Breast epithelium (tissue), 4 donors: ENCODE results near the gene SLC25A10. TPM values are rescaled to one million over a fixed set of nuclear protein-coding genes. Genes with fewer than 3 reads are reported as not detected.

Experiments
- DNase-seq, 2 donors: peaks; one replicate each; pipeline ENCODE4 v3.0.0-alpha.2; 2019; ENCODE audit warnings: low spot score in 2 of 2
- H3K27ac ChIP-seq, 2 donors: fragments of 200-600 bp; sonication (generic) in 1 of 2; one replicate each; pipeline ENCODE4 v1.5.1; 2016 to 2019; ENCODE audit warnings: mild to moderate bottlenecking in 1 of 2
- H3K27me3 ChIP-seq, 2 donors: fragments of 200-600 bp; sonication (generic) in 1 of 2; one replicate each; pipeline versions ENCODE4 v1.5.1 to v1.6.0; 2017 to 2019; ENCODE audit warnings: control low read depth in 1 of 2, mild to moderate bottlenecking in 1 of 2
- H3K36me3 ChIP-seq: fragments of 200-600 bp; one replicate; pipeline ENCODE4 v1.5.1; 2019
- H3K4me1 ChIP-seq, 2 donors: fragments of 200-600 bp; sonication (generic); one replicate each; pipeline ENCODE4 v1.5.1; 2016 to 2019; ENCODE audit warnings: control low read depth in 1 of 2
- H3K4me3 ChIP-seq, 3 donors: fragments of 200-600 bp; sonication (generic); 1 replicate in 2 of 3; 2 replicates in 1 of 3; pipeline ENCODE4 v1.5.1; 2016 to 2019; ENCODE audit warnings: mild to moderate bottlenecking in 3 of 3, moderate library complexity in 2 of 3
- H3K9me3 ChIP-seq, 2 donors: fragments of 200-600 bp; sonication (generic) in 1 of 2; one replicate each; pipeline ENCODE4 v1.5.1; 2016 to 2019; ENCODE audit warnings: control low read depth in 1 of 2
- POLR2A ChIP-seq: fragments of 450-650 bp; IDR thresholded peaks from one replicate; pipeline ENCODE4 v1.6.1; 2016; ENCODE audit warnings: antibody characterized with exemption, mild to moderate bottlenecking, moderate library complexity
- POLR2AphosphoS5 ChIP-seq, 3 donors: sonication (generic); formaldehyde crosslinking; IDR thresholded peaks; one replicate each; pipeline ENCODE4 v1.6.1; 2017; ENCODE audit warnings: antibody characterized with exemption in 3 of 3
- intact Hi-C: fragments of 100-400 bp; cut with DNase I; formaldehyde crosslinking; loops from one replicate; pipeline ENCODE4 v1.15.1; 2023; ENCODE audit warnings: low total_unique reads
- total RNA-seq, 3 donors: library from RNA; depleted of rRNA; stranded (reverse); fragments of >200 nt; gene quantifications; one replicate each; pipeline ENCODE4 v1.1.0, GENCODE V29; 2016
- TF ChIP-seq, protein P1 (sequence below), 3 donors: fragments of 450-650 bp; IDR thresholded peaks; one replicate each; pipeline ENCODE4 v1.5.1; 2016 to 2017; ENCODE audit warnings: antibody characterized with exemption in 3 of 3, mild to moderate bottlenecking in 3 of 3, moderate library complexity in 3 of 3

Gene SLC25A10
- total RNA-seq, 3 donors from 2014 or later, result 9.8 to 28.0 (median 24.4) TPM

DNA sequence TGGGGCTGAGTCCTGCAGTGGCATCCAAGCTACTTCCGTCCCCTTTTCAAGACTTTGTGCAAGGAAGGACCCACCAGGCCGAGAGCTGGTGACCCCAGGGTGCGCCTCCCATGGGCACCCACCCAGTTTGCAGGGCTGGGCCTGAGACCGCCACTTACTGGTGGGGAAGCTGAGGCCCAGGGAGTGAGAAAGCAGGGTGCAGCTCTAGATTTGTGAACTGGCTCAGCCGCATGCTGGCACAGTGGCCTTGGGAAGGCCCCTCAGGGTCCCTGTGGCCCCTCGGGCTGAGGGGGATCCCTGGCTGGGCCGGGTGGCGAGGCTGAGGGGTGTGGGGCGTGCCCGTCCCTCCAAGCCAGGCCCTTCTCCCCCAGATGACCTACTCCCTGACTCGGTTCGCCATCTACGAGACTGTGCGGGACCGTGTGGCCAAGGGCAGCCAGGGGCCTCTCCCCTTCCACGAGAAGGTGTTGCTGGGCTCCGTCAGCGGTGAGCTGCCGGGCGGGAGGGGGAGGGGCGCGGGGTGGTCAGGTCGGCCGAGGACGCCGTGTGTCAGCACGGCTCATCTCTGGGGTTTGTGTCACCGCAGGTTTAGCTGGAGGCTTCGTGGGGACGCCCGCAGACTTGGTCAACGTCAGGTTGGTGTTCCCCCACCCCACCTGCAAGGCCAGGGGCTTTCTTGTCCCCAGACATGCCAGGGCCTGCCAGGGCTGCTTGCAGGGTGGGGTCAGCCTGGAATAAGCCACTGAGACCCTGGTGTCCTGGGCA, 3.2 kb downstream of the SLC25A10 start:
- Histone ChIP-seq H3K27me3 (no peaks in the 10 kb centered on the region), H3K4me1 (peaks cover 11 to 19% of the 10 kb centered on the region in 2 donors), H3K9me3 (no peaks in the 10 kb centered on the region), H3K4me3 (no peak overlapping the region), H3K27ac (no peak overlapping the region), H3K36me3 (no peaks in the 10 kb centered on the region)
- TF ChIP-seq, protein P1, sequence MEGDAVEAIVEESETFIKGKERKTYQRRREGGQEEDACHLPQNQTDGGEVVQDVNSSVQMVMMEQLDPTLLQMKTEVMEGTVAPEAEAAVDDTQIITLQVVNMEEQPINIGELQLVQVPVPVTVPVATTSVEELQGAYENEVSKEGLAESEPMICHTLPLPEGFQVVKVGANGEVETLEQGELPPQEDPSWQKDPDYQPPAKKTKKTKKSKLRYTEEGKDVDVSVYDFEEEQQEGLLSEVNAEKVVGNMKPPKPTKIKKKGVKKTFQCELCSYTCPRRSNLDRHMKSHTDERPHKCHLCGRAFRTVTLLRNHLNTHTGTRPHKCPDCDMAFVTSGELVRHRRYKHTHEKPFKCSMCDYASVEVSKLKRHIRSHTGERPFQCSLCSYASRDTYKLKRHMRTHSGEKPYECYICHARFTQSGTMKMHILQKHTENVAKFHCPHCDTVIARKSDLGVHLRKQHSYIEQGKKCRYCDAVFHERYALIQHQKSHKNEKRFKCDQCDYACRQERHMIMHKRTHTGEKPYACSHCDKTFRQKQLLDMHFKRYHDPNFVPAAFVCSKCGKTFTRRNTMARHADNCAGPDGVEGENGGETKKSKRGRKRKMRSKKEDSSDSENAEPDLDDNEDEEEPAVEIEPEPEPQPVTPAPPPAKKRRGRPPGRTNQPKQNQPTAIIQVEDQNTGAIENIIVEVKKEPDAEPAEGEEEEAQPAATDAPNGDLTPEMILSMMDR (IDR thresholded peaks at IDR 0.05), result no peak
- no peak for TF ChIP-seq POLR2AphosphoS5 (IDR thresholded peaks at IDR 0.05)
- TF ChIP-seq POLR2A, result no peak
- no peak for DNase-seq
- intact Hi-C loops, result no loop called here

DNA sequence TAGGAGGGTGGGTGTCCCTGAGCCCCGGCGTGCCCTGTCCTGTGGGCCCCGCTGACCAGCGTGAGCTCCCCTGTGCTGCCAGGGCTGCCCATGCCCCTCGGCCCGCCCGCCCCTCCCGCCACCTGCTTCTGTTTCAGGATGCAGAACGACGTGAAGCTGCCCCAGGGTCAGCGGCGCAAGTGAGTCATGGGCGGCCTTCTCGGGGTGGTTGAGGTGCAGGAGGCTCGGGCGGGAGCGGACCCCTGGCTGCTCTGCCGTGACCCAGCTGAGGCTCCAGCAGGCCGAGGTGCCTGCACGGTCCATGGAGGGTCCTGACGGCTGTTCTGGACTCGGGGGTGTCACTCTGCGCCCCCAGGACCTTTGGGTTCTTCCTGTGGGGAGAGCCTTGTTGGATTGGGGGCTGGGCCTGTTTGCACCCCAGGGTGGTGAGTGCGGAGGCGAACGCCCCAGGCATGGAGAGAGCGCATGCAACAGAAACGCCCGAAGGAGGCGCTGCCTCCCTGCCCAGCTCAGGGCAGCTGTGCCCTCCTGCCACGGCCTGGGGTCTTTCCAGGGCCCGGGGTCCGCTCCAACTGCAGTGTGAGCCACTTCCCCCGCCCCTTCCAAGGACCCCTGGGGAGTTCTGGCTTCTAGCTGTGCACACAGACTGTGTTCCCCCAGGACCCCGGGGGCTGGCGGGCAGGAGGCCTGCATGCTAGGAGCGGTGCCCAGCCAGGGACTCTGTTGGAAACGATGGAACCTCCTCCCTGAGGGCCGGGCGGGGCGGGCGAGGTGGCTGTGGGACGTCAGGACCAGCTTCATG, 4.0 kb downstream of the SLC25A10 start:
- Histone ChIP-seq H3K4me1 (peaks cover 7 to 12% of the 10 kb centered on the region in 2 donors), H3K4me3 (no peak overlapping the region), H3K9me3 (no peaks in the 10 kb centered on the region), H3K27me3 (no peaks in the 10 kb centered on the region), H3K36me3 (no peaks in the 10 kb centered on the region), H3K27ac (no peak overlapping the region)
- intact Hi-C loops, result no loop called here
- TF ChIP-seq, protein P1 (IDR thresholded peaks at IDR 0.05), result no peak
- TF ChIP-seq POLR2AphosphoS5 (IDR thresholded peaks at IDR 0.05) (no peak), POLR2A (no peak)
- no peak for DNase-seq

DNA sequence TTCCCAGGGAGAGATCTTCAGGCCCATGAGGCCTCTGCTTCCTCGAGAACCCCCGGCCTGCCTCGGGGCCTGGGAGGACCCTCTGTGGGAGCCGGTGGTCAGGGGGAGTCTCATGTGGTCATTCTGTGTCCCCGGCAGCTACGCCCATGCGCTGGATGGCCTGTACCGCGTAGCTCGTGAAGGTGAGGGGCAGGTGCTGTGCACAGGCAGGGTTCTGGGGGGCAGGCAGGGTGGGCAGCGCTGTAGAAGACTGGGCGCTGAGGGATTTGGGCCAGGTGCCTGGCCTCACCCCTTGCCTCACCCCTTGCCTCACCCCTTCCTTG, 4.6 kb downstream of the SLC25A10 start:
- no peak for DNase-seq
- H3K4me3 ChIP-seq, result no peak overlapping the region
- H3K36me3 ChIP-seq, result no peaks in the 10 kb centered on the region
- TF ChIP-seq POLR2AphosphoS5 (IDR thresholded peaks at IDR 0.05) (no peak), POLR2A (no peak)
- TF ChIP-seq, protein P1 (IDR thresholded peaks at IDR 0.05), result no peak
- peaks cover 5 to 10% of the 10 kb centered on the region in 2 donors for H3K4me1 ChIP-seq
- no peaks in the 10 kb centered on the region for H3K27me3 ChIP-seq
- no peaks in the 10 kb centered on the region for H3K9me3 ChIP-seq
- no peak overlapping the region for H3K27ac ChIP-seq
- intact Hi-C loops, result no loop called here

DNA sequence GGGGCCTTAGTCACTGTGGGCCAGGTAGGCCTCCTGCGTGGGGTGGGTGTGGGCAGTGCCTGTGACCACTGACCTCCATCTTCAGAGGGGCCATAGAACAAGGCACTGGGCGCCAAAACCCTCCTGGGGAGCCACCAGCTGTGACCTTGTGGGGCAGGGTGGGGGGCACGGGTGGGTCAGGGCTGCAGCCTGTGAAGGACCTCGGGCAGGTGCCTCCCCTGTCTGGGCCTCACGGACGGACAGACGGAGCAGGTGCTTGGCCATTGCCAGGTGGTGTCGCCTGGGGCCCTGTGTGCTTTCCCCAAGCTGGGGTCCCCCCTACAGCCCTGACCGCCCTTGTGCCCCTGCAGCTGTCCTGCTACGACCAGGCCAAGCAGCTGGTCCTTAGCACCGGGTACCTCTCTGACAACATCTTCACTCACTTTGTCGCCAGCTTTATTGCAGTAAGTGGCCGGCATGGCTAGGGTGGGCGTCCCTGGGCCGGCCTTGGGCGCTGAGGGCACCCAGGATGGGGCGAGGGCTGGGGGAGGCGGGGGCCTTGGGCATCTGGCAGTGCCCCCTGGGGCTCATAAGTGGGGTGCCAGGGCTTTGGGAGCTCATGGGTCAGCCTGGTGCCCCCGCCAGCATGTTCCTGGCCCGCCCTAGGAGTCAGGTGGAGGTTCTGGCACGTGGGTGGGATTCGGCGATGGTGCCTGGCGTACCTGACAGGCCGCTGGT, 5.1 kb downstream of the SLC25A10 start:
- intact Hi-C loops, result no loop called here
- Histone ChIP-seq H3K4me3 (no peak overlapping the region), H3K9me3 (no peaks in the 10 kb centered on the region), H3K4me1 (peaks cover 5 to 10% of the 10 kb centered on the region in 2 donors), H3K27me3 (no peaks in the 10 kb centered on the region), H3K36me3 (no peaks in the 10 kb centered on the region), H3K27ac (no peak overlapping the region)
- no peak for DNase-seq
- TF ChIP-seq, protein P1 (IDR thresholded peaks at IDR 0.05), result no peak
- no peak for TF ChIP-seq POLR2AphosphoS5 (IDR thresholded peaks at IDR 0.05)
- no peak for TF ChIP-seq POLR2A

DNA sequence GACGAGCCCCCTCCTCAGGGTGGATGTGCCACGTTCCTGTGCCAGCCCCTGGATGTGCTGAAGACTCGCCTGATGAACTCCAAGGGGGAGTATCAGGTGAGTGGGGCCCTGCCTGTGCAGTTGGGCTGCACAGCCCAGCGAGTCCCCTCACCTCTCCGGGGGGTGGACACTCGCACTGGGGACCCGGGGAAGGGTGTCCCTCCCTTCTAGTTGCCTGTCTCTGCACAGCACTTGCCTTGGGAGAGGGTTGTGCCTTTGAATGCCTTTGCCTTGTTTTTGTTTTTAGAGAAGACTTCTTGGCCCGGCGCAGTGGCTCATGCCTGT, 5.6 kb downstream of the SLC25A10 start:
- Histone ChIP-seq H3K27ac (no peak overlapping the region), H3K4me3 (no peak overlapping the region), H3K9me3 (no peaks in the 10 kb centered on the region), H3K27me3 (no peaks in the 10 kb centered on the region), H3K4me1 (peaks cover 2 to 12% of the 10 kb centered on the region in 2 donors), H3K36me3 (no peaks in the 10 kb centered on the region)
- DNase-seq, result no peak
- TF ChIP-seq POLR2A (no peak), POLR2AphosphoS5 (IDR thresholded peaks at IDR 0.05) (no peak)
- TF ChIP-seq, protein P1 (IDR thresholded peaks at IDR 0.05), result no peak
- intact Hi-C loops, result no loop called here
